Peyer's patch (tissue), 4 donors: ENCODE measurements around the gene UPF3B.

ENCODE experiments used
- POLR2A ChIP-seq, 2 donors: fragments of 450-650 bp; IDR thresholded peaks; one replicate each; pipeline ENCODE4 v1.5.1; 2017; ENCODE audit warnings: antibody characterized with exemption in 2 of 2, mild to moderate bottlenecking in 2 of 2, moderate library complexity in 2 of 2
- TF ChIP-seq, protein P1 (sequence below), 6 experiments: fragments of 450-650 bp in 4 of 6; fragments of 200-600 bp in 2 of 6; sonication (generic) in 1 of 6; IDR thresholded peaks; one replicate each; pipeline ENCODE4 v1.5.1; 2017 to 2019; ENCODE audit warnings: antibody characterized with exemption in 6 of 6, mild to moderate bottlenecking in 3 of 6, moderate library complexity in 1 of 6

DNA sequence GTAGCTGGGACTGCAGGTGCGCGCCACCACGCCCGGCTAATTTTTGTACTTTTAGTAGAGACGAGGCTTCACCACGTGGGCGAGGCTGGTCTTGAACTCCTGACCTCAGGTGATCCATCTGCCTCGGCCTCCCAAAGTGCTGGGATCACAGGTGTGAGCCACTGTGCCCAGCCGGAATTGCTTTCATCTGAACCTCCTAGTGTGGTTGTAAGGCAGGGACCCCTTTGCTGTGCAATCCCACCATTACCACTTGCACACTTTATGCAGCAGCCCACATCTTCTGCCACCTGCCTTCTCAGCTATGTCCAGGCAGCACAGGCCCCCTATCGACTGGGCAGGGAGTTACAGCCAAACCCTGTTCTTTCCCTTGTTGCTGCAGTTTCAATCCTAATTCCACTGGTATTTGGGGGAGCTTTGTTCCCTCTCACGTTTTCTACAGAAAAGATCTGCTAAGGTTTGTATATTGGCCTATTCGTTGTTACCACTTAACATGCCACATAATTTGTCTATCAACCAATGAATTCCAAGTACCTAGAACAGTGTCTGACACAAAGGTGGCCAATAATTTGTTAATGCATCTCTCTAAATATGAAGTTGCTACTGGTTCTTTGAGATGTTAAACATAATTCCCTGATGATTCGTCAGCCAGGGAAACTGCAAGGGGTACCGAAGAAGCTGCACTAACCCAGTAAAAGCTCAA lies 67.9 kb downstream of the UPF3B start:
- no peak for TF ChIP-seq POLR2A (IDR thresholded peaks at IDR 0.05)
- TF ChIP-seq, protein P1, sequence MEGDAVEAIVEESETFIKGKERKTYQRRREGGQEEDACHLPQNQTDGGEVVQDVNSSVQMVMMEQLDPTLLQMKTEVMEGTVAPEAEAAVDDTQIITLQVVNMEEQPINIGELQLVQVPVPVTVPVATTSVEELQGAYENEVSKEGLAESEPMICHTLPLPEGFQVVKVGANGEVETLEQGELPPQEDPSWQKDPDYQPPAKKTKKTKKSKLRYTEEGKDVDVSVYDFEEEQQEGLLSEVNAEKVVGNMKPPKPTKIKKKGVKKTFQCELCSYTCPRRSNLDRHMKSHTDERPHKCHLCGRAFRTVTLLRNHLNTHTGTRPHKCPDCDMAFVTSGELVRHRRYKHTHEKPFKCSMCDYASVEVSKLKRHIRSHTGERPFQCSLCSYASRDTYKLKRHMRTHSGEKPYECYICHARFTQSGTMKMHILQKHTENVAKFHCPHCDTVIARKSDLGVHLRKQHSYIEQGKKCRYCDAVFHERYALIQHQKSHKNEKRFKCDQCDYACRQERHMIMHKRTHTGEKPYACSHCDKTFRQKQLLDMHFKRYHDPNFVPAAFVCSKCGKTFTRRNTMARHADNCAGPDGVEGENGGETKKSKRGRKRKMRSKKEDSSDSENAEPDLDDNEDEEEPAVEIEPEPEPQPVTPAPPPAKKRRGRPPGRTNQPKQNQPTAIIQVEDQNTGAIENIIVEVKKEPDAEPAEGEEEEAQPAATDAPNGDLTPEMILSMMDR (IDR thresholded peaks at IDR 0.05), result peak; percentile 24 to 52 (median 38)
